DOHH2 (cell line): ENCODE results near the gene MOB1A.

ENCODE experiments used
- H3F3A ChIP-seq: fragments of 200-600 bp; sonication (generic), shearing (Covaris generic); 2 replicates; pipeline ENCODE4 v1.6.0; 2016; ENCODE audit warnings: antibody characterized with exemption, mild to moderate bottlenecking; ENCODE audit not compliant: control insufficient read depth, insufficient read depth
- H3K27ac ChIP-seq: fragments of 200-600 bp; sonication (generic); 2 replicates; pipeline ENCODE4 v1.5.1; 2014; ENCODE audit warnings: low read depth, mild to moderate bottlenecking, low read length, moderate library complexity
- H3K27me3 ChIP-seq: fragments of 200-600 bp; sonication (generic); 2 replicates; pipeline ENCODE4 v1.6.1; 2014; ENCODE audit warnings: mild to moderate bottlenecking, low read length, mixed read lengths; ENCODE audit not compliant: control insufficient read depth
- H3K36me3 ChIP-seq: fragments of 200-600 bp; sonication (generic); 2 replicates; pipeline ENCODE4 v1.6.1; 2014; ENCODE audit warnings: mild to moderate bottlenecking, low read length, moderate library complexity, mixed read lengths; ENCODE audit not compliant: control insufficient read depth
- H3K4me1 ChIP-seq: fragments of 200-600 bp; sonication (generic); 2 replicates; pipeline ENCODE4 v1.6.1; 2014; ENCODE audit warnings: mild to moderate bottlenecking, low read length, mixed read lengths; ENCODE audit not compliant: control insufficient read depth
- H3K4me2 ChIP-seq: fragments of 200-600 bp; sonication (generic); 2 replicates; pipeline ENCODE4 v1.6.0; 2014; ENCODE audit warnings: mild to moderate bottlenecking, low read length, moderate library complexity
- H3K4me3 ChIP-seq: fragments of 200-600 bp; sonication (generic); 2 replicates; pipeline ENCODE4 v1.5.1; 2014; ENCODE audit warnings: mild to moderate bottlenecking, low read length, mixed read lengths
- H3K79me2 ChIP-seq: fragments of 200-600 bp; sonication (generic); 2 replicates; pipeline ENCODE4 v1.6.1; 2014; ENCODE audit warnings: mild to moderate bottlenecking, low read length, mixed read lengths; ENCODE audit not compliant: control insufficient read depth
- H3K9me2 ChIP-seq: fragments of 200-600 bp; sonication (generic); replicated peaks from 2 replicates; pipeline ENCODE4 v1.6.1; 2014; ENCODE audit warnings: mild to moderate bottlenecking, low read length, mixed read lengths; ENCODE audit not compliant: control insufficient read depth
- H3K9me3 ChIP-seq: fragments of 200-600 bp; sonication (generic); 2 replicates; pipeline ENCODE4 v1.6.1; 2014; ENCODE audit warnings: antibody characterized with exemption, low read length, mixed read lengths; ENCODE audit not compliant: control insufficient read depth, insufficient read depth
- H4K20me1 ChIP-seq: fragments of 200-600 bp; sonication (generic); 2 replicates; pipeline ENCODE4 v1.6.0; 2014; ENCODE audit warnings: low read depth, mild to moderate bottlenecking, antibody characterized with exemption, low read length, moderate library complexity; ENCODE audit not compliant: control insufficient read depth, insufficient read depth
- CTCF ChIP-seq: fragments of 200-600 bp; sonication (generic); IDR thresholded peaks from one replicate; pipeline ENCODE4 v1.5.1; 2014; ENCODE audit warnings: antibody characterized with exemption, mild to moderate bottlenecking, low read depth, low read length; ENCODE audit not compliant: poor library complexity, severe bottlenecking
- EZH2phosphoT487 ChIP-seq: fragments of 200-600 bp; sonication (generic); IDR thresholded peaks from 2 replicates; pipeline ENCODE4 v1.6.1; 2017; ENCODE audit warnings: borderline replicate concordance, mild to moderate bottlenecking, antibody characterized with exemption, low read length, moderate library complexity, mixed read lengths

The MOB1A gene

GRCh38 chr2:74149247-74149525 lies 29.5 kb downstream of the MOB1A start:
- Histone ChIP-seq H3K27me3 (no peaks in the 10 kb centered on the region), H3F3A (peaks cover 46% of the 10 kb centered on the region), H3K4me3 (no peak overlapping the region), H4K20me1 (peaks cover 3% of the 10 kb centered on the region; the same call in 1 of the 2 replicates), H3K27ac (no peak overlapping the region), H3K36me3 (peaks cover 36% of the 10 kb centered on the region), H3K4me2 (peak overlapping the region; percentile 92), H3K9me3 (no peaks in the 10 kb centered on the region), H3K4me1 (peaks cover 62% of the 10 kb centered on the region), H3K79me2 (peaks cover 16% of the 10 kb centered on the region), H3K9me2 (no peaks in the 10 kb centered on the region)
- TF ChIP-seq CTCF, result no peak
- no peak for TF ChIP-seq EZH2phosphoT487

GRCh38 chr2:74148457-74149246 lies 30.0 kb downstream of the MOB1A start:
- Histone ChIP-seq H3F3A (peaks cover 44% of the 10 kb centered on the region), H3K4me2 (peak overlapping the region; percentile 92), H4K20me1 (peaks cover 3% of the 10 kb centered on the region; the same call in 1 of the 2 replicates), H3K79me2 (peaks cover 16% of the 10 kb centered on the region), H3K27me3 (no peaks in the 10 kb centered on the region), H3K9me3 (no peaks in the 10 kb centered on the region), H3K4me3 (peak overlapping the region; percentile 90), H3K36me3 (peaks cover 33% of the 10 kb centered on the region), H3K9me2 (no peaks in the 10 kb centered on the region), H3K27ac (peak overlapping the region; percentile 11), H3K4me1 (peaks cover 56% of the 10 kb centered on the region)
- TF ChIP-seq CTCF (no peak), EZH2phosphoT487 (no peak)

- no peaks in the 10 kb centered on the region for H3K9me2 ChIP-seq
- H3K4me1 ChIP-seq, result peaks cover 49% of the 10 kb centered on the region
- H3K36me3 ChIP-seq, result peaks cover 25% of the 10 kb centered on the region
- peak within 1 kb of the TSS; percentile 33 for H3K27ac ChIP-seq
- H4K20me1 ChIP-seq, result peaks cover 3% of the 10 kb centered on the region; the same call in 1 of the 2 replicates
- H3K79me2 ChIP-seq, result peaks cover 16% of the 10 kb centered on the region
- H3K4me3 ChIP-seq, result peak within 1 kb of the TSS; percentile 90
- H3K27me3 ChIP-seq, result no peaks in the 10 kb centered on the region
- peaks cover 37% of the 10 kb centered on the region for H3F3A ChIP-seq
- TF ChIP-seq EZH2phosphoT487 (no peak), CTCF (peak; percentile 84)
- peak within 1 kb of the TSS; percentile 92 for H3K4me2 ChIP-seq
- H3K9me3 ChIP-seq, result no peaks in the 10 kb centered on the region
Measured at GRCh38 chr2:74147727-74148456, 30.8 kb downstream of the MOB1A start, which contains the start of gene BOLA3. Gene BOLA3, minus strand, starts transcription at chr2:74147912. Its CDS starts 38 bp downstream, at chr2:74147874.
